Ovary (tissue), 3 donors: ENCODE data around the gene COPS2.

ENCODE experiments used
- POLR2A ChIP-seq: fragments of 450-650 bp; IDR thresholded peaks from one replicate; pipeline ENCODE4 v1.6.1; 2017; ENCODE audit warnings: antibody characterized with exemption, mild to moderate bottlenecking, moderate library complexity
- TF ChIP-seq, protein P1 (sequence below), 3 donors: fragments of 450-650 bp in 2 of 3; fragments of 200-600 bp in 1 of 3; IDR thresholded peaks; one replicate each; pipeline versions ENCODE4 v1.5.1 to v1.8.0; 2016 to 2022; ENCODE audit warnings: antibody characterized with exemption in 3 of 3, mild to moderate bottlenecking in 1 of 3
- donor health status: DM: no; HTN: no; CAD: no.

DNA sequence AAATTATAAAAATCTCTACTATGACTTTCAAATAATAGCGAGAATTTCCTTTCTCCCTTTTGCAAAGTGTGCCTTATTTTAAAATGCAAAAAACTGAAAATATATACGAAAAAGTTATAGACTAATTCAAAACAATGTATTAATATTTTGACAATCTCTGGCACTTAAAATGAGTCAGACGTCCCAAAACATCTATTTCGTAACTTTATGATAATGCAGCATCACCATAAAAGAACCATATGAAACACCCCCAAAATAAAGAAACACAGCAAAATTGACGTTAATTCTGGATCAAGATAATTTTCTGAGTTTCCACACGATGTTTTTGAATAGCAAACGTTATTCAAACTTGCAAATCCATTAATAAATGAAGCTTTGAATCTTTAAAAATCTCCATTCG lies 1.0 kb downstream of the COPS2 start:
- TF ChIP-seq, protein P1, sequence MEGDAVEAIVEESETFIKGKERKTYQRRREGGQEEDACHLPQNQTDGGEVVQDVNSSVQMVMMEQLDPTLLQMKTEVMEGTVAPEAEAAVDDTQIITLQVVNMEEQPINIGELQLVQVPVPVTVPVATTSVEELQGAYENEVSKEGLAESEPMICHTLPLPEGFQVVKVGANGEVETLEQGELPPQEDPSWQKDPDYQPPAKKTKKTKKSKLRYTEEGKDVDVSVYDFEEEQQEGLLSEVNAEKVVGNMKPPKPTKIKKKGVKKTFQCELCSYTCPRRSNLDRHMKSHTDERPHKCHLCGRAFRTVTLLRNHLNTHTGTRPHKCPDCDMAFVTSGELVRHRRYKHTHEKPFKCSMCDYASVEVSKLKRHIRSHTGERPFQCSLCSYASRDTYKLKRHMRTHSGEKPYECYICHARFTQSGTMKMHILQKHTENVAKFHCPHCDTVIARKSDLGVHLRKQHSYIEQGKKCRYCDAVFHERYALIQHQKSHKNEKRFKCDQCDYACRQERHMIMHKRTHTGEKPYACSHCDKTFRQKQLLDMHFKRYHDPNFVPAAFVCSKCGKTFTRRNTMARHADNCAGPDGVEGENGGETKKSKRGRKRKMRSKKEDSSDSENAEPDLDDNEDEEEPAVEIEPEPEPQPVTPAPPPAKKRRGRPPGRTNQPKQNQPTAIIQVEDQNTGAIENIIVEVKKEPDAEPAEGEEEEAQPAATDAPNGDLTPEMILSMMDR (IDR thresholded peaks at IDR 0.05): no peak
- no peak for TF ChIP-seq POLR2A
